ENCODE results near the gene NDUFAF2.

NDUFAF2 gene

GRCh38 chr5:61055434-61056006 lies 110.5 kb downstream of the NDUFAF2 start:
- DNase-seq (ENCODE audit: low read depth): peak; percentile 50
- no peak overlapping the region for H3K4me3 ChIP-seq (ENCODE audit: low read depth, low read length)
- TF ChIP-seq CTCF (IDR thresholded peaks at IDR 0.05; ENCODE audit: insufficient read depth, low read depth, low read length, missing control alignments): peak; percentile 52

GRCh38 chr5:61059499-61059898 lies 114.5 kb downstream of the NDUFAF2 start:
- H3K4me3 ChIP-seq (ENCODE audit: low read depth, low read length): no peak overlapping the region
- no peak for DNase-seq (ENCODE audit: low read depth)
- no peak for TF ChIP-seq CTCF (IDR thresholded peaks at IDR 0.05; ENCODE audit: insufficient read depth, low read depth, low read length, missing control alignments)

GRCh38 chr5:61069150-61069549 lies 124.1 kb downstream of the NDUFAF2 start:
- TF ChIP-seq CTCF (IDR thresholded peaks at IDR 0.05; ENCODE audit: insufficient read depth, low read depth, low read length, missing control alignments): no peak
- H3K4me3 ChIP-seq (ENCODE audit: low read depth, low read length): no peak overlapping the region
- peak; percentile 27 for DNase-seq (ENCODE audit: low read depth)

GRCh38 chr5:61071526-61071925 lies 126.5 kb downstream of the NDUFAF2 start:
- DNase-seq (ENCODE audit: low read depth): no peak
- H3K4me3 ChIP-seq (ENCODE audit: low read depth, low read length): no peak overlapping the region
- no peak for TF ChIP-seq CTCF (IDR thresholded peaks at IDR 0.05; ENCODE audit: insufficient read depth, low read depth, low read length, missing control alignments)

- DNase-seq (ENCODE audit: low read depth): no peak
- H3K4me3 ChIP-seq (ENCODE audit: low read depth, low read length): no peak overlapping the region
- no peak for TF ChIP-seq CTCF (IDR thresholded peaks at IDR 0.05; ENCODE audit: insufficient read depth, low read depth, low read length, missing control alignments)
Observed at GRCh38 chr5:61076626-61077025, 131.6 kb downstream of the NDUFAF2 start.

- TF ChIP-seq CTCF (IDR thresholded peaks at IDR 0.05; ENCODE audit: insufficient read depth, low read depth, low read length, missing control alignments): no peak
- no peak overlapping the region for H3K4me3 ChIP-seq (ENCODE audit: low read depth, low read length)
- no peak for DNase-seq (ENCODE audit: low read depth)
Observed at GRCh38 chr5:61081741-61082140, 136.7 kb downstream of the NDUFAF2 start.

All from GM12865 (cell line).